ENCODE data around the gene ZC3H12C.

DNA sequence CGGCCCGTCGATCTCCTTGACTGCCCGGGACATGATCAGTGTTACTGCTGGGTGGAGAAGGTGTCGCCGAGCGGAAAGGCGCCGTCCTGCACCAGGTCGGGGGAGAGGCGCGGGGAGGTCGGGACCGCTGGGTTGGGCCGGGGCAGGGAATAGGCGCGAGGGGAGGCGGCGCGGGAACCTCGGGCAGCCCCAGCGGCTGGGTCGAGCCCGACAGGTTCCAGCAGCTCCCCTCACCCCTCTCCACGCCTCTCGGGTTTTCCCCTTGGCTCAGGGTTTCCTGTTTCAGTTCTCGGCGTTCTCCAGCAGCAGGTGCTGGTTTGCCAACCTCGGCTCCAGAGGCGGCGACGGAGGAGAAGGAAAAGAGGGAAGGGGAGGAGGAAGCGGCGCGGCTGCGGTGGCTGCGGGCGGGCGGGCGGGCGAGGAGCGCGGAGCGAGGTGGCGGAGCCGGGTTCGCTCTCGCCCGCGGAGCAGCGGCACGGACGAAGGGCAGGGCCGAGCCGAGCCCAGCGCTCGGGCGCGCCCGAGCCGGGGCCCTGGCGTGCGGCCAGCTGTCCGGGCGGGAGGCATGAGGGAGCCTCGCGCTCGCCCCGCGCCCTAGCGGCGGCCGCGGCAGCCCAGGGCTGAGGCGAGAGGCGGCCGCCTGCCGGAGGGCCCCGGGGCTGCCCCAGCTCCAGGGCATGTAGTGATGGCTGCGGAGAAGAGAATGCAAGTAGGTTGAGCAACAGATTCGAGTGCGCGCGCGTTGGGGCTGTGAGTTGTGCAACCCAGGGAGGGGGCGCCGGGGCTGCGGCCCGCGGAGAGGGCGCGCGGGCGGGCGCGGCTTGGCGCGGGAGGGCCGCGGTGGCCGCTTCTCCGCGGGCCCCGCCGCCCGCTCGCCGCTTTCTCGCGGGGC lies at the start of gene ZC3H12C:
- TF ChIP-seq, protein P1, sequence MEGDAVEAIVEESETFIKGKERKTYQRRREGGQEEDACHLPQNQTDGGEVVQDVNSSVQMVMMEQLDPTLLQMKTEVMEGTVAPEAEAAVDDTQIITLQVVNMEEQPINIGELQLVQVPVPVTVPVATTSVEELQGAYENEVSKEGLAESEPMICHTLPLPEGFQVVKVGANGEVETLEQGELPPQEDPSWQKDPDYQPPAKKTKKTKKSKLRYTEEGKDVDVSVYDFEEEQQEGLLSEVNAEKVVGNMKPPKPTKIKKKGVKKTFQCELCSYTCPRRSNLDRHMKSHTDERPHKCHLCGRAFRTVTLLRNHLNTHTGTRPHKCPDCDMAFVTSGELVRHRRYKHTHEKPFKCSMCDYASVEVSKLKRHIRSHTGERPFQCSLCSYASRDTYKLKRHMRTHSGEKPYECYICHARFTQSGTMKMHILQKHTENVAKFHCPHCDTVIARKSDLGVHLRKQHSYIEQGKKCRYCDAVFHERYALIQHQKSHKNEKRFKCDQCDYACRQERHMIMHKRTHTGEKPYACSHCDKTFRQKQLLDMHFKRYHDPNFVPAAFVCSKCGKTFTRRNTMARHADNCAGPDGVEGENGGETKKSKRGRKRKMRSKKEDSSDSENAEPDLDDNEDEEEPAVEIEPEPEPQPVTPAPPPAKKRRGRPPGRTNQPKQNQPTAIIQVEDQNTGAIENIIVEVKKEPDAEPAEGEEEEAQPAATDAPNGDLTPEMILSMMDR (IDR thresholded peaks at IDR 0.05; ENCODE audit: low read depth, low read length), result no peak
- TF ChIP-seq POLR2A (IDR thresholded peaks at IDR 0.05; ENCODE audit: extremely low read depth, insufficient read length), result no peak
- TF ChIP-seq, protein P2, sequence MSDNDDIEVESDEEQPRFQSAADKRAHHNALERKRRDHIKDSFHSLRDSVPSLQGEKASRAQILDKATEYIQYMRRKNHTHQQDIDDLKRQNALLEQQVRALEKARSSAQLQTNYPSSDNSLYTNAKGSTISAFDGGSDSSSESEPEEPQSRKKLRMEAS (IDR thresholded peaks at IDR 0.05; ENCODE audit: low read depth, low read length), result no peak
